ENCODE results near the gene PLD1.

GRCh38 chr3:171810629-171811294 lies 479 bp upstream of the PLD1 start:
- no peak for TF ChIP-seq ZNF274 (IDR thresholded peaks at IDR 0.05; ENCODE audit: borderline replicate concordance, extremely low read depth, low read length)
- TF ChIP-seq CTCF (IDR thresholded peaks at IDR 0.05; ENCODE audit: control extremely low read depth in 1 of 3, insufficient read depth in 1 of 3, low read depth in 1 of 3, low read length in 3 of 3), result no peak
- no peak for TF ChIP-seq MAX (IDR thresholded peaks at IDR 0.05)
- no peak for TF ChIP-seq BCL11A (IDR thresholded peaks at IDR 0.05; ENCODE audit: low read depth in 2 of 2, low read length in 2 of 2)
- TF ChIP-seq POLR2AphosphoS5 (IDR thresholded peaks at IDR 0.05; ENCODE audit: low read depth, low read length), result no peak
- TF ChIP-seq SP1 (IDR thresholded peaks at IDR 0.05; ENCODE audit: low read depth, low read length), result no peak
- TF ChIP-seq JUN (IDR thresholded peaks at IDR 0.05; ENCODE audit: low read depth, low read length), result no peak
- TF ChIP-seq CHD1 (IDR thresholded peaks at IDR 0.05; ENCODE audit: low read depth, low read length), result no peak
- no peak for TF ChIP-seq EZH2 (IDR thresholded peaks at IDR 0.05; ENCODE audit: low read depth, low read length, severe bottlenecking)
- TF ChIP-seq CREB1 (IDR thresholded peaks at IDR 0.05), result no peak
- no peak for TF ChIP-seq CBX5 (IDR thresholded peaks at IDR 0.05; ENCODE audit: low read depth, low read length)
- no peak for TF ChIP-seq GTF2F1 (IDR thresholded peaks at IDR 0.05; ENCODE audit: borderline replicate concordance, low read depth, low read length)

All from H1 (cell line).